Esophagus muscularis mucosa (tissue), 4 donors: ENCODE results near the gene HARS2.

Experiments
- EP300 ChIP-seq: sonication (generic); formaldehyde crosslinking; IDR thresholded peaks from one replicate; pipeline ENCODE4 v1.6.1; 2017; ENCODE audit warnings: antibody characterized with exemption
- POLR2A ChIP-seq: fragments of 450-650 bp; IDR thresholded peaks from one replicate; pipeline ENCODE4 v1.6.1; 2017; ENCODE audit warnings: antibody characterized with exemption, moderate library complexity, mild to moderate bottlenecking, low read depth
- POLR2AphosphoS5 ChIP-seq, 2 donors: sonication (generic); formaldehyde crosslinking; IDR thresholded peaks; one replicate each; pipeline ENCODE4 v1.6.1; 2017; ENCODE audit warnings: antibody characterized with exemption in 2 of 2
- TF ChIP-seq, protein P1 (sequence below), 3 experiments: fragments of 200-600 bp in 2 of 3; fragments of 450-650 bp in 1 of 3; sonication (generic) in 2 of 3; IDR thresholded peaks; one replicate each; pipeline ENCODE4 v1.5.1; 2017 to 2019; ENCODE audit warnings: antibody characterized with exemption in 3 of 3, mild to moderate bottlenecking in 2 of 3, moderate library complexity in 1 of 3

DNA sequence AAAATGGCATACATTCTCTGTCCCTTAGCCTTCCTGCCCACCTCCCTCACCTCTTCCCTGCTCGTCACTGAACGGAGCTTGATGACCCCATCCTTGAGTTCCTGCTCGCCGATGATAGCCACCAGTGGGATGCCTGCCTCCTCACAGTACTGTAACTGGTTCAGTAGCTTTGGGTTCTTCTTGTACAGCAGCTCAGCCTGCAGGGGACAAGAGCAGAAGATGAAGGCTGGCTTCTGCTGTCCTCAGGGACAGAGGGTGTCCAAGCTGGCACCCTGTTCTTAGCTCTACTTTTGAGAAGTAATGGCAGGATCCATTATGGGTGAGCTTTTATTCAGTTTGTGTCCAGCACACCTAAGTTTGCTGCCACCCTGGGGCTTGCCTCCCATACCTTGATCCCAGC is 16.6 kb upstream of the HARS2 start:
- TF ChIP-seq, protein P1, sequence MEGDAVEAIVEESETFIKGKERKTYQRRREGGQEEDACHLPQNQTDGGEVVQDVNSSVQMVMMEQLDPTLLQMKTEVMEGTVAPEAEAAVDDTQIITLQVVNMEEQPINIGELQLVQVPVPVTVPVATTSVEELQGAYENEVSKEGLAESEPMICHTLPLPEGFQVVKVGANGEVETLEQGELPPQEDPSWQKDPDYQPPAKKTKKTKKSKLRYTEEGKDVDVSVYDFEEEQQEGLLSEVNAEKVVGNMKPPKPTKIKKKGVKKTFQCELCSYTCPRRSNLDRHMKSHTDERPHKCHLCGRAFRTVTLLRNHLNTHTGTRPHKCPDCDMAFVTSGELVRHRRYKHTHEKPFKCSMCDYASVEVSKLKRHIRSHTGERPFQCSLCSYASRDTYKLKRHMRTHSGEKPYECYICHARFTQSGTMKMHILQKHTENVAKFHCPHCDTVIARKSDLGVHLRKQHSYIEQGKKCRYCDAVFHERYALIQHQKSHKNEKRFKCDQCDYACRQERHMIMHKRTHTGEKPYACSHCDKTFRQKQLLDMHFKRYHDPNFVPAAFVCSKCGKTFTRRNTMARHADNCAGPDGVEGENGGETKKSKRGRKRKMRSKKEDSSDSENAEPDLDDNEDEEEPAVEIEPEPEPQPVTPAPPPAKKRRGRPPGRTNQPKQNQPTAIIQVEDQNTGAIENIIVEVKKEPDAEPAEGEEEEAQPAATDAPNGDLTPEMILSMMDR (IDR thresholded peaks at IDR 0.05), result no peak
- TF ChIP-seq POLR2A (no peak), POLR2AphosphoS5 (IDR thresholded peaks at IDR 0.05) (no peak), EP300 (no peak)
